T-helper 1 cell treated with Interleukin-12 subunit alpha and Interleukin-12 subunit beta and Interleukin-4 antibody, amounts not matched to agents 30 ng/mL and 1 ng/mL, for 36 hours (primary cell): ENCODE data around the gene PTPRC. TPM values are rescaled to one million over a fixed set of nuclear protein-coding genes. Genes with fewer than 3 reads are reported as not detected.

ENCODE experiments used
- intact Hi-C: fragments of 100-400 bp; cut with micrococcal nuclease; formaldehyde crosslinking; loops from one replicate; pipeline ENCODE4 v1.15.1; 2024
- total RNA-seq: library from RNA; stranded (reverse); gene quantifications from 2 replicates; pipeline ENCODE4 v1.2.3, GENCODE V29; 2022

PTPRC gene
- total RNA-seq, 1 donor from 2014 or later, result 762 TPM

DNA sequence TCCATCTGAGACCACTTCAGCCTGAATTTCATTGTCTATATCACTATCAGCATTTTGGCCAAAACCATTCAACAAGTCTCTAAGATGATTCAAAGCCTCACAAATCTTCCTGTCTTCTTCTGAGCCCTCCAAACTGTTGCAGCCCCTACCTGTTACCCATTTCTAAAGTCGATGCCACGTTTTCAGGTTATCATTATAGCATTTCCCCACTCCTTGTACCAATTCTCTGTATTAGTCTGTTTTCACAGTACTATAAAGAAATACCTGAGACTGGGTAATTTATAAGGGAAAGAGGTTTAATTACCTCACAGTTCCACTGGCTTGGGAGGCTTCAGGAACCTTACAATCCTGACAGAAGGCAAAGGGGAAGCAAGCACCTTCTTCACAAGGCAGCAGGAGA lies 158.8 kb downstream of the PTPRC start:
- intact Hi-C loops, result no loop called here

DNA sequence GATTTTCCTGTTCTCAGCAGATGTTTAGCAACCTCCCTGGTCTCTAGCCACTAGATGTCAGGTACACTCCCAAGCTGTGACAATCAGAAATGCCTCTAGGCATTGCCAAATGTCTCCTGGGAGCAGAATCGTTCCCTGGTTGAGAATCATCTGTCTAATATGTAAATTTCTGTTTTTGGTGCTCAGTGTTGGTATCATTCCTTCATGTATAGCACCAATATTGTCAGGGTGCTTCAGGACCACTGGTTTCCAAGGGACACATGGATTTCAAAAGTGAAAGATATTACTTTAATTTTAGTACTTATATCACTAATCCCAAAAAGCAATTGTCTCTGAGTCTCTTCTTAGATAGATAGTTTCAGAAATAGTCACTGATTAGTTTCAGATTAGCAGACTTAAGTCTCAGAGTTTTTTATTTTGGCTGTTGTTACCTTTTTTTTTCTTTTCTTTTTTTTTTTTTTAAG lies 160.1 kb downstream of the PTPRC start:
- intact Hi-C loops, result no loop called here

DNA sequence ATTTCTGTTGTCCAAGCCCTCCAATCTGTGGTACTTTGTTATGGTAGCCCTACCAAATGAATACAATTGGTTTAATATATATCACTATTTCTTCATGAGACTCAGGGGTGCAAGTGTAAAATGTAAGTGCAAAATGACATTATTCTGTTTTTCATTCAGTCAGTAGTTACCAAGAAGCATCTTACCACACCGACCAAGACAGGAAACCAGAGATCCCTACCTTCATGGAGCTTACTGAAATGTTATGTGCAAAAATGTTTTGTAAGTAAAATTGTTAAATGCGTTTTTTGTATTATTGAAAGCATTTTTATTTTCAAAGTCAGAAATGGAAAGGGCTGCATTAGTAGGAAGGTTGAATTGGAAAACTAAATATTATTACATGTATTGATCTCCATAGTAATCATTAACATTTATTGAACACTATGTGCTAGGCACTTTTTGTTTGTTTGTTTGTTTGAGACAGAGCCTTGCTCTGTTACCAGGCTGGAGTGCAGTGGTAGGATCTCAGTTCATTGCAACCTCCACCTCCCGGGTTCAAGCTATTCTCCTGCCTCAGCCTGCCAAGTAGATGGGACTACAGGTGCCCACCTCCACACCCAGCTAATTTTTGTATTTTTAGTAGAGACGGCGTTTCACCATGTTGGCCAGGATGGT lies 166.8 kb downstream of the PTPRC start:
- intact Hi-C loops, result no loop called here

DNA sequence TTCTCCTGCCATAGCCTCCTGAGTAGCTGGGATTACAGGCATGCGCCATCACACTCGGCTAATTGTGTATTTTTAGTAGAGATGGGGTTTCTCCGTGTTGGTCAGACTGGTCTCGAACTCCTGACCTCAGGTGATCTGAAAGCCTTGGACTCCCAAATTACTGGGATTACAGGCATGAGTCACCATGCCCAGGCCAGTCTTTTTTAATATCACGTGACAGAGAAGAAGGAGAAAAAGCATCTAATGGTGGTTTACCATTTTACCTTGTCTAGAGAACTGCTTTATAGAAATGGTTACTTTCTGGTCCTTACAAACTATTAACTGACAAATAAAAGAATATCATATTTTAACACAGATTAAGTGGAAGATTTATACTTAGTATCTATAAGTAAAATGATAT lies 168.0 kb downstream of the PTPRC start:
- intact Hi-C loops, result no loop called here

Other genes with a start within 250 kb of the PTPRC start
- not detected in 2 replicates for gene ATP6V1G3, start 98.4 kb upstream of the PTPRC start, total RNA-seq